A673 (cell line): ENCODE measurements around the gene FOXO3.

ENCODE experiments used
- CTCF ChIP-seq: fragments of 300-800, 200-600 bp; sonication (generic); conservative IDR thresholded peaks from 2 replicates; pipeline ENCODE4 v1.5.1; 2017; ENCODE audit warnings: low read depth, mild to moderate bottlenecking, antibody characterized with exemption, low read length, moderate library complexity, mixed read lengths
- EZH2 ChIP-seq: fragments of 200-600 bp; sonication (generic); IDR thresholded peaks from 2 replicates; pipeline ENCODE4 v1.6.1; 2017; ENCODE audit warnings: borderline replicate concordance, low read depth, mild to moderate bottlenecking, mixed read lengths, antibody characterized with exemption, low read length; ENCODE audit not compliant: poor library complexity, severe bottlenecking

DNA sequence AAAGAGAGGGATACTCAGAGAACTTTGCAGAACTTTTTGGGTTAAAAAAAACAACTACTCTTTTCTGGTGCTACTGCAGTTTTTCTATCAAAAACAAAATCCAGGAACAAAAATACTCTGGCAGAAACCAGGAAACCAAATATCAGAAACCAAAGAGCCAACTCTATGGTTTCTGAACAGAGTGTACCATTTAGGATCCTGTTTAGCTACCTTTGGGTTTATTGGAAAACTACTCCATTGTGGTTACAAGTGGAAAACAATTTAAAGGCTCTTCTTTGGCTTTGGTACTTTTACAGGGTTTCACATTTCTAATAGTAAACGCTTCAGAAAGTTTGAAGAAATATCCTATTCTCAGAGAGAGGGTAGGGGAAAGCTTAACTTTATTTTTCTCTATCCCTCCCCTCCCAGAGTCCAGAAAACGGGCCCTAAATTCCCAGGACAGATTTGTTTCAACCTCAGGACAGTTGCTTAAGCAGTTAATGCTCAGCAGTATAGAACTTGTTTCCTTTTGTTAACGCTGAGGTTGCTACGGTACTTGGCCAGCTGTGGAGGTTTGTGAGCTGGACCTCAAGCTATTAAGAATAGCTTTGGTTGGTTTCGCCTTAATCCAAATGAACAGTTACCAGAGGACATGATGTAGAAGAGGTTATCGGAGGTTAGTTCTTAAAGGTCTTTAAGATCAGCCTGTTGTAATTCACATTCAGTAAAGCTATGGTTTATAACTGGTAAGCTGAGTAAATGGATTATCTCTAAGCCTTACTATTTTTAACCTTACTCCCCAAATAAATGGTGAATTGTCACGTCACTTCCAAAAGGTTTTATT is 47.9 kb downstream of the FOXO3 start:
- TF ChIP-seq CTCF = no peak
- no peak for TF ChIP-seq EZH2
